GDM1 (cell line): ENCODE data around the gene TMEM239.
"Not testable (repeated sequence)": the region's sequence is repeated elsewhere in the genome, so short reads cannot be mapped to it uniquely, and the experiment has no call there.

Source experiments
- DNase-seq: peaks from one replicate; lab custom pipeline; 2025; lab: John Stamatoyannopoulos, UW

The TMEM239 gene

GRCh38 chr20:2816030-2816582, at the start of gene TMEM239:
TMEM239 (plus strand) TSS chr20:2816364; CDS start chr20:2816555, 191 bp downstream.
- DNase-seq: no peak

GRCh38 chr20:2767768-2768631, 48.2 kb upstream of the TMEM239 start:
- no peak for DNase-seq

- no peak for DNase-seq
These were observed 47.5 kb upstream of the TMEM239 start for GRCh38 chr20:2768632-2769015.

- DNase-seq: not testable (repeated sequence)
These were observed 46.1 kb upstream of the TMEM239 start for GRCh38 chr20:2770091-2770490.

GRCh38 chr20:2771631-2772080, 44.5 kb upstream of the TMEM239 start:
- no peak for DNase-seq

- no peak for DNase-seq
These were observed 42.4 kb upstream of the TMEM239 start for GRCh38 chr20:2773812-2774211.

- no peak for DNase-seq
These were observed 41.0 kb upstream of the TMEM239 start for GRCh38 chr20:2775139-2775538.

GRCh38 chr20:2778602-2779321, 37.4 kb upstream of the TMEM239 start:
- DNase-seq: no peak

GRCh38 chr20:2780948-2781347, 35.2 kb upstream of the TMEM239 start:
- DNase-seq: no peak

GRCh38 chr20:2783908-2784566, 32.1 kb upstream of the TMEM239 start:
- DNase-seq: no peak

GRCh38 chr20:2793471-2793870, 22.7 kb upstream of the TMEM239 start:
- DNase-seq: no peak

GRCh38 chr20:2794202-2794748, 21.9 kb upstream of the TMEM239 start:
- no peak for DNase-seq

- no peak for DNase-seq
These were observed 21.2 kb upstream of the TMEM239 start for GRCh38 chr20:2794866-2795447.

- DNase-seq: no peak
These were observed 20.7 kb upstream of the TMEM239 start for GRCh38 chr20:2795451-2795850.

GRCh38 chr20:2796011-2796660, 20.0 kb upstream of the TMEM239 start:
- DNase-seq: no peak

GRCh38 chr20:2797136-2797983, 18.8 kb upstream of the TMEM239 start:
- DNase-seq: no peak

GRCh38 chr20:2798095-2798805, 17.9 kb upstream of the TMEM239 start:
- DNase-seq: no peak

GRCh38 chr20:2798814-2799213, 17.4 kb upstream of the TMEM239 start:
- DNase-seq: no peak

- DNase-seq: no peak
These were observed 16.9 kb upstream of the TMEM239 start for GRCh38 chr20:2799271-2799670.
